CD14-positive monocyte (primary cell): ENCODE results near the gene LCE2C. TPM values are rescaled to one million over a fixed set of nuclear protein-coding genes. Genes with fewer than 3 reads are reported as not detected.

Source experiments
- DNase-seq, 3 donors: peaks; one replicate each; pipeline ENCODE4 v3.0.0-alpha.2; 2011 to 2022
- H2AFZ ChIP-seq: 2 replicates; pipeline ENCODE4 v1.6.0; 2012; ENCODE audit warnings: mild to moderate bottlenecking, low read depth, low read length, inconsistent platforms; ENCODE audit not compliant: insufficient read depth, poor library complexity, severe bottlenecking
- H3K27ac ChIP-seq, 2 donors: 1 replicate in 1 of 2; 2 replicates in 1 of 2; pipeline ENCODE4 v1.5.1; 2012 to 2013; ENCODE audit warnings: low read length in 2 of 2, control low read depth in 1 of 2, inconsistent platforms in 1 of 2, low read depth in 1 of 2, mild to moderate bottlenecking in 1 of 2
- H3K27me3 ChIP-seq, 2 donors: one replicate each; pipeline versions ENCODE4 v1.6.0 to v1.6.1; 2011 to 2013; ENCODE audit warnings: low read length in 2 of 2; ENCODE audit not compliant: control insufficient read depth in 2 of 2, insufficient read depth in 2 of 2
- H3K36me3 ChIP-seq, 2 donors: replicated peaks in 1 of 2; 1 replicate in 1 of 2; 2 replicates in 1 of 2; pipeline versions ENCODE4 v1.5.1 to v1.6.1; 2012 to 2013; ENCODE audit warnings: low read length in 2 of 2, control low read depth in 1 of 2, inconsistent platforms in 1 of 2, mild to moderate bottlenecking in 1 of 2; ENCODE audit not compliant: insufficient read depth in 2 of 2, control insufficient read depth in 1 of 2
- H3K4me1 ChIP-seq, 2 donors: 1 replicate in 1 of 2; 2 replicates in 1 of 2; pipeline versions ENCODE4 v1.5.1 to v1.6.1; 2012 to 2013; ENCODE audit warnings: low read length in 2 of 2, control low read depth in 1 of 2, inconsistent platforms in 1 of 2, mild to moderate bottlenecking in 1 of 2, moderate library complexity in 1 of 2; ENCODE audit not compliant: insufficient read depth in 2 of 2, control insufficient read depth in 1 of 2
- H3K4me2 ChIP-seq: replicated peaks from 2 replicates; pipeline ENCODE3; 2012; ENCODE audit warnings: low read length, moderate library complexity, mild to moderate bottlenecking; ENCODE audit not compliant: poor library complexity, severe bottlenecking; ENCODE audit errors: extremely low read depth
- H3K4me3 ChIP-seq, 3 experiments: fragments of 200-600 bp in 1 of 3; sonication (generic) in 1 of 3; replicated peaks in 1 of 3; 1 replicate in 2 of 3; 2 replicates in 1 of 3; pipeline ENCODE4 v1.5.1; 2011 to 2013; ENCODE audit warnings: low read length in 3 of 3, mild to moderate bottlenecking in 3 of 3, control low read depth in 2 of 3, low read depth in 2 of 3, inconsistent platforms in 1 of 3, moderate library complexity in 1 of 3
- H3K79me2 ChIP-seq: 2 replicates; pipeline ENCODE4 v1.6.0; 2012; ENCODE audit warnings: mild to moderate bottlenecking, control low read depth, inconsistent platforms, low read length, moderate library complexity; ENCODE audit not compliant: insufficient read depth
- H3K9ac ChIP-seq: 2 replicates; pipeline ENCODE4 v1.6.0; 2017; ENCODE audit warnings: low read length, mild to moderate bottlenecking; ENCODE audit not compliant: insufficient read depth, poor library complexity, severe bottlenecking
- H3K9me3 ChIP-seq, 2 donors: replicated peaks in 1 of 2; 1 replicate in 1 of 2; 2 replicates in 1 of 2; pipeline versions ENCODE4 v1.5.1 to v1.6.1; 2012 to 2013; ENCODE audit warnings: low read length in 2 of 2, control low read depth in 1 of 2; ENCODE audit not compliant: control insufficient read depth in 1 of 2, insufficient read depth in 1 of 2
- H4K20me1 ChIP-seq: 2 replicates; pipeline ENCODE4 v1.6.0; 2012; ENCODE audit warnings: mild to moderate bottlenecking, low read length, control low read depth, moderate library complexity; ENCODE audit not compliant: insufficient read depth
- H3K27ac Mint-ChIP-seq, 7 donors: one replicate each; pipeline ENCODE4 v1.8.0; 2020; ENCODE audit warnings: mild to moderate bottlenecking in 7 of 7, mixed read lengths in 7 of 7, moderate library complexity in 6 of 7, inconsistent platforms in 2 of 7
- H3K27me3 Mint-ChIP-seq, 3 donors: one replicate each; pipeline ENCODE4 v1.8.0; 2021 to 2022; ENCODE audit warnings: low read depth in 3 of 3, mild to moderate bottlenecking in 3 of 3, mixed read lengths in 3 of 3, moderate library complexity in 3 of 3, inconsistent platforms in 1 of 3
- H3K36me3 Mint-ChIP-seq, 2 donors: one replicate each; pipeline ENCODE4 v1.8.0; 2020; ENCODE audit warnings: mixed read lengths in 2 of 2, inconsistent platforms in 1 of 2, mild to moderate bottlenecking in 1 of 2
- H3K4me1 Mint-ChIP-seq: one replicate; pipeline ENCODE4 v1.8.0; 2020; ENCODE audit warnings: mild to moderate bottlenecking, mixed read lengths
- H3K4me3 Mint-ChIP-seq, 2 donors: one replicate each; pipeline ENCODE4 v1.8.0; 2020; ENCODE audit warnings: mild to moderate bottlenecking in 2 of 2, mixed read lengths in 2 of 2, moderate library complexity in 1 of 2
- H3K9me3 Mint-ChIP-seq, 7 donors: one replicate each; pipeline ENCODE4 v1.8.0; 2020 to 2022; ENCODE audit warnings: mixed read lengths in 7 of 7, mild to moderate bottlenecking in 6 of 7, moderate library complexity in 6 of 7, inconsistent platforms in 2 of 7
- WGBS: methylation state at CpG from one replicate; pipeline ENCODE4 v1.1.5; 2013; ENCODE audit warnings: missing lambda C conversion rate; ENCODE audit not compliant: insufficient coverage; 5-methylcytosine and 5-hydroxymethylcytosine counted together
- intact Hi-C, 2 donors: fragments of 100-400 bp; cut with micrococcal nuclease; formaldehyde crosslinking; loops; one replicate each; pipeline versions ENCODE4 v1.15.0 to v1.15.1; 2023
- polyA plus RNA-seq, 3 donors: library from polyadenylated mRNA; depleted of rRNA in 1 of 3; unstranded in 2 of 3; stranded (reverse) in 1 of 3; fragments of 300-500 nt in 2 of 3; fragments of >200 nt in 1 of 3; fragmentation: Illumina TruSeq in 2 of 3; gene quantifications; 1 replicate in 2 of 3; 2 replicates in 1 of 3; pipeline ENCODE4 v1.2.3, GENCODE V29; 2012 to 2021
- TF ChIP-seq, protein P1 (sequence below): fragments of 200-600 bp; IDR thresholded peaks from one replicate; pipeline ENCODE4 v1.8.0; 2022; ENCODE audit warnings: antibody characterized with exemption, mild to moderate bottlenecking

The LCE2C gene
- polyA plus RNA-seq, 3 donors, result not detected

DNA sequence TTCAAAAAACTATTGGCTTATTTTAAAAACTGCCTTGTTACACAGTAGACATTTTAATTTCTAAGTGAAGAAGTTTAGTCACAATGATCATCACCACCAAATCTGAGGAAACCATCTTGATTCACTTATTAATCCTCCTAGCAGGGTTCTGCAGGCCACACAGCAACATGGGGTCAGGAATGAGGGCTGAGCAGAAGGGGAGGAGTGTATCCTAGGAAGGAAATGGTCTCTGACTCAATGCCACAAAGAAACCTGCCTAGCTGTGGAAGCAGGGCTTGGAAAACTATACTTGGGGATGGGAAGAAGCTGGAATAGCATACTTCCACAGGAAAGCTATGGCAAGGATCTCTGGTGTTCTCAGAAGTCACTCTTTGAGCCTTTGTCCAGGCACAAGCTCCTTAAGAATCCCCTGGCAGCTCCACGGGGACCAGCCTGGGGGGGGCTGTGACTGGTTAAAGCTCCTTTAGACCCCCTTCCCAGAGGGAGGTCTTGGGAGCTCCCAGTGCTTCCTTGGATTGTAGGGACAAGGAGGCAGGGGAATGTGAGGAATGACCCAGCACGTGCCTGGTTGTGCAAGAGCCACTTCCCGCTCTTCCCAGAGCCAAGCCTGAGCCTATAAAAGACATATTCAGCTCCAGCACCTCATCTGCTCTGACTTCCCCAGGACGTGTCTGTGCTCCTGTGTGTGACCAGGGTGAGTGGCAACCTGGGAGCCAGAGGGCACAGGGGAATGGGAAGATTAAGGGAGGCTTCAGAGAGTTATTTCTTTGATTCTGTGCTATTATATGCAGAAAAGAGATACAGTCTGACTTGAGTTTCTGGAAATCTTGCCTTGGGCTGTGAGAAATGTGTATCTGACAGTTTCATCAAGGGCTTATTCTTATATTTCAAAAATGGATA lies 22.9 kb downstream of the LCE2C start, which contains the start of gene LCE2A:
Gene LCE2A, plus strand, starts transcription at position 645 of the 900 bp plus-strand sequence. CDS start 557 bp downstream, outside the sequence.
- TF ChIP-seq, protein P1, sequence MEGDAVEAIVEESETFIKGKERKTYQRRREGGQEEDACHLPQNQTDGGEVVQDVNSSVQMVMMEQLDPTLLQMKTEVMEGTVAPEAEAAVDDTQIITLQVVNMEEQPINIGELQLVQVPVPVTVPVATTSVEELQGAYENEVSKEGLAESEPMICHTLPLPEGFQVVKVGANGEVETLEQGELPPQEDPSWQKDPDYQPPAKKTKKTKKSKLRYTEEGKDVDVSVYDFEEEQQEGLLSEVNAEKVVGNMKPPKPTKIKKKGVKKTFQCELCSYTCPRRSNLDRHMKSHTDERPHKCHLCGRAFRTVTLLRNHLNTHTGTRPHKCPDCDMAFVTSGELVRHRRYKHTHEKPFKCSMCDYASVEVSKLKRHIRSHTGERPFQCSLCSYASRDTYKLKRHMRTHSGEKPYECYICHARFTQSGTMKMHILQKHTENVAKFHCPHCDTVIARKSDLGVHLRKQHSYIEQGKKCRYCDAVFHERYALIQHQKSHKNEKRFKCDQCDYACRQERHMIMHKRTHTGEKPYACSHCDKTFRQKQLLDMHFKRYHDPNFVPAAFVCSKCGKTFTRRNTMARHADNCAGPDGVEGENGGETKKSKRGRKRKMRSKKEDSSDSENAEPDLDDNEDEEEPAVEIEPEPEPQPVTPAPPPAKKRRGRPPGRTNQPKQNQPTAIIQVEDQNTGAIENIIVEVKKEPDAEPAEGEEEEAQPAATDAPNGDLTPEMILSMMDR, result no peak

DNA sequence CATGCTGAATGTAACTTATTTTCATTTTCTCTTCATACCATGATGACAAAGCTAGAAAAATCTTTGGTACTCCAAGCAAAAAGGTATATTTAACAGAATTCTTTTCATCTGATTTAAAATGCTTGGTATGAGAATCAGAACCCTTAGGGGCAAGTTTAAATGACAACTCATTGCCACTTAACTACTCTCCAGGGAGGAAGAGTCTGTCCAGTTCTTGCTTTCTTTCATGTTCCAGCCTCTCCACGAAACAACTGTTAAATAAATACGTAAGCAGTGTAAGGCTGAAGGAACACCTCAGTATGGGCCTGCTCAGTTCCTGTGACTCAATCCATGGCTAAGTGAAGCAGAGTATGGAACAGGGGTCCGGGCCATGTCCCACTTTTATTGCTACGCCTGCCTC lies 24.7 kb downstream of the LCE2C start:
- no peak overlapping the region for H3K9ac ChIP-seq
- Mint-ChIP-seq H3K9me3 (peaks cover 0 to 11% (median 2%) of the 10 kb centered on the region in 7 donors), H3K4me1 (no peaks in the 10 kb centered on the region), H3K27ac (no peak overlapping the region), H3K27me3 (peaks cover 0 to 9% (median 2%) of the 10 kb centered on the region in 3 donors), H3K4me3 (no peak overlapping the region), H3K36me3 (no peaks in the 10 kb centered on the region)
- no peak overlapping the region for H2AFZ ChIP-seq
- no peak overlapping the region for H3K4me2 ChIP-seq
- H3K4me1 ChIP-seq, result no peaks in the 10 kb centered on the region
- H3K9me3 ChIP-seq, result no peaks in the 10 kb centered on the region
- no peak overlapping the region for H3K27ac ChIP-seq
- DNase-seq, result no peak
- H3K4me3 ChIP-seq, result no peak overlapping the region
- WGBS, result 100% methylated on average over 2 of the region's 4 CpGs
- no peaks in the 10 kb centered on the region for H3K79me2 ChIP-seq
- H4K20me1 ChIP-seq, result no peaks in the 10 kb centered on the region
- no peaks in the 10 kb centered on the region for H3K27me3 ChIP-seq
- H3K36me3 ChIP-seq, result no peaks in the 10 kb centered on the region
- intact Hi-C loops, result no loop called here
- TF ChIP-seq, protein P1, result no peak

More for the DNA sequence above, 22.9 kb downstream of the LCE2C start, which contains the start of gene LCE2A:
- Histone ChIP-seq H3K4me2 (no peak within 1 kb of the TSS), H3K4me3 (no peak within 1 kb of the TSS), H3K9me3 (no peaks in the 10 kb centered on the region), H4K20me1 (no peaks in the 10 kb centered on the region), H3K27ac (no peak within 1 kb of the TSS), H3K36me3 (no peaks in the 10 kb centered on the region), H3K79me2 (no peaks in the 10 kb centered on the region), H3K27me3 (no peaks in the 10 kb centered on the region), H3K9ac (no peak within 1 kb of the TSS), H3K4me1 (no peaks in the 10 kb centered on the region), H2AFZ (no peak within 1 kb of the TSS)
- H3K9me3 Mint-ChIP-seq, result peaks cover 0 to 7% (median 6%) of the 10 kb centered on the region in 7 donors
- DNase-seq, result no peak
- peaks cover 0 to 12% (median 2%) of the 10 kb centered on the region in 3 donors for H3K27me3 Mint-ChIP-seq
- H3K27ac Mint-ChIP-seq, result no peak within 1 kb of the TSS
- intact Hi-C loops, result no loop called here
- H3K4me3 Mint-ChIP-seq, result no peak within 1 kb of the TSS
- 20% methylated on average over 1 of the region's 4 CpGs for WGBS
- no peaks in the 10 kb centered on the region for H3K36me3 Mint-ChIP-seq
- H3K4me1 Mint-ChIP-seq, result no peaks in the 10 kb centered on the region
